ENCODE results near the gene NOL4L. TPM values are rescaled to one million over a fixed set of nuclear protein-coding genes. Genes with fewer than 3 reads are reported as not detected.

Gene NOL4L
- polyA plus RNA-seq, 2 of the 4 experiments (the other 2 are of a cell fraction), result 9.5 to 11.8 TPM

DNA sequence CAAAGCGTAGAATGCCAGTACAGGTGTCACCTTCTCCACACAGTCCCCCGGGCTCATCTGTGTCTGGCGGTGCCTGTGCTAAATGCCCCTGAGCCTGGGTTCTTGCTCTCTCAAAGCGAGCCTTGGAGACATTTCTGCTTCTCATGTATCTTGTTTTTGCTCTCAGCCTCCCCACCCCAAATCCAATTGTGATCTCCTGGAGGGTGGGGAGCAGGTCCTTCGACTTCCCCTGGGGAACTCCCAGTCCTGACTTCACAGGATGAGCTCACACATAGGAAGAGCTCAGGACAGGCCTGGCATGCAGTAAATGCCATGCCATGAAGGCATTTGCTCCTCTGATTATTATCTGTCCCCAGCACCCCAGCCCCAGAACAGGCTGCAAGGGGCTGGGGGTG is 58.1 kb downstream of the NOL4L start:
- ATAC-seq (no peak), FAIRE-seq (no peak), DNase-seq (ENCODE audit: low read depth in 1 of 2, low spot score in 1 of 2) (no peak)
- ChIA-PET CTCF (interaction anchor here (0.7 to 27.6 kb wide), 5 partner anchors 10 to 191 kb away, joined by 3 to 670 read pairs (median 4); no protein-coding TSS in a partner anchor), POLR2A (no interaction called here)
- no peak overlapping the region for H3K4me2 ChIP-seq
- WGBS (ENCODE audit: missing lambda C conversion rate), result 80% methylated on average over 5 of the region's 5 CpGs
- no peaks in the 10 kb centered on the region for H3K9me3 ChIP-seq
- H3K4me3 ChIP-seq, result no peak overlapping the region
- no peak overlapping the region for H3K27ac ChIP-seq
- no peaks in the 10 kb centered on the region for H3K4me1 ChIP-seq
- TF ChIP-seq, protein P1, sequence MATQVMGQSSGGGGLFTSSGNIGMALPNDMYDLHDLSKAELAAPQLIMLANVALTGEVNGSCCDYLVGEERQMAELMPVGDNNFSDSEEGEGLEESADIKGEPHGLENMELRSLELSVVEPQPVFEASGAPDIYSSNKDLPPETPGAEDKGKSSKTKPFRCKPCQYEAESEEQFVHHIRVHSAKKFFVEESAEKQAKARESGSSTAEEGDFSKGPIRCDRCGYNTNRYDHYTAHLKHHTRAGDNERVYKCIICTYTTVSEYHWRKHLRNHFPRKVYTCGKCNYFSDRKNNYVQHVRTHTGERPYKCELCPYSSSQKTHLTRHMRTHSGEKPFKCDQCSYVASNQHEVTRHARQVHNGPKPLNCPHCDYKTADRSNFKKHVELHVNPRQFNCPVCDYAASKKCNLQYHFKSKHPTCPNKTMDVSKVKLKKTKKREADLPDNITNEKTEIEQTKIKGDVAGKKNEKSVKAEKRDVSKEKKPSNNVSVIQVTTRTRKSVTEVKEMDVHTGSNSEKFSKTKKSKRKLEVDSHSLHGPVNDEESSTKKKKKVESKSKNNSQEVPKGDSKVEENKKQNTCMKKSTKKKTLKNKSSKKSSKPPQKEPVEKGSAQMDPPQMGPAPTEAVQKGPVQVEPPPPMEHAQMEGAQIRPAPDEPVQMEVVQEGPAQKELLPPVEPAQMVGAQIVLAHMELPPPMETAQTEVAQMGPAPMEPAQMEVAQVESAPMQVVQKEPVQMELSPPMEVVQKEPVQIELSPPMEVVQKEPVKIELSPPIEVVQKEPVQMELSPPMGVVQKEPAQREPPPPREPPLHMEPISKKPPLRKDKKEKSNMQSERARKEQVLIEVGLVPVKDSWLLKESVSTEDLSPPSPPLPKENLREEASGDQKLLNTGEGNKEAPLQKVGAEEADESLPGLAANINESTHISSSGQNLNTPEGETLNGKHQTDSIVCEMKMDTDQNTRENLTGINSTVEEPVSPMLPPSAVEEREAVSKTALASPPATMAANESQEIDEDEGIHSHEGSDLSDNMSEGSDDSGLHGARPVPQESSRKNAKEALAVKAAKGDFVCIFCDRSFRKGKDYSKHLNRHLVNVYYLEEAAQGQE (IDR thresholded peaks at IDR 0.05), result no peak

DNA sequence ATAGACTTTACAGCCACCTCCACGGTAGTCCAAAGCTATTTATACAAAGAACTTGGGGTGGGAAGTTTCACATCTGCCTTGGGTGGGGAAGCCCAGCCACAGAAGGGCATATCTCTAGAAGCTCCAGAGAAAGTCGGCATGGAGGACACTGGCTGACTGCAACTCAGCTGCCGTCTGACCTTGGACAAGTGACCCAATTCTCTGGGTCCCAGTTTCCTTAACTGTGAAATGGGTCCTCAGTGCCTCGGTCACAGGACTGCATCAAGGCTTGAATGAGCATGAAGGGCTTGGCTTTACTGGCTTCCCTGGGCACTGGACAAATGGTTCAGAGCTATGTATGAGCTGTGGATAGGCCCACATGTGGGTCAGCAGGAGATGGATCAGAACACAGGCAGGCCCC is 58.6 kb downstream of the NOL4L start:
- no peak overlapping the region for H3K4me2 ChIP-seq
- TF ChIP-seq NR3C1 (IDR thresholded peaks at IDR 0.05), result no peak
- no peak for TF ChIP-seq NPAS2 (CRISPR knock-in tag; IDR thresholded peaks at IDR 0.05; ENCODE audit: borderline replicate concordance)
- no peak for TF ChIP-seq HEYL (CRISPR knock-in tag; IDR thresholded peaks at IDR 0.05)
- TF ChIP-seq, protein P2, sequence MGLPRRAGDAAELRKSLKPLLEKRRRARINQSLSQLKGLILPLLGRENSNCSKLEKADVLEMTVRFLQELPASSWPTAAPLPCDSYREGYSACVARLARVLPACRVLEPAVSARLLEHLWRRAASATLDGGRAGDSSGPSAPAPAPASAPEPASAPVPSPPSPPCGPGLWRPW (IDR thresholded peaks at IDR 0.05), result no peak
- no peak for TF ChIP-seq ZNF302 (CRISPR knock-in tag; IDR thresholded peaks at IDR 0.05)
- no peak for TF ChIP-seq POLR2A (IDR thresholded peaks at IDR 0.05; ENCODE audit: low read length)
- TF ChIP-seq GATA3 (IDR thresholded peaks at IDR 0.05; ENCODE audit: borderline replicate concordance), result no peak
- TF ChIP-seq, protein P3, sequence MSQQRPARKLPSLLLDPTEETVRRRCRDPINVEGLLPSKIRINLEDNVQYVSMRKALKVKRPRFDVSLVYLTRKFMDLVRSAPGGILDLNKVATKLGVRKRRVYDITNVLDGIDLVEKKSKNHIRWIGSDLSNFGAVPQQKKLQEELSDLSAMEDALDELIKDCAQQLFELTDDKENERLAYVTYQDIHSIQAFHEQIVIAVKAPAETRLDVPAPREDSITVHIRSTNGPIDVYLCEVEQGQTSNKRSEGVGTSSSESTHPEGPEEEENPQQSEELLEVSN (IDR thresholded peaks at IDR 0.05; ENCODE audit: borderline replicate concordance, low read depth), result no peak
- TF ChIP-seq PHF8 (IDR thresholded peaks at IDR 0.05; ENCODE audit: borderline replicate concordance, low read depth), result no peak
- TF ChIP-seq MAFK (IDR thresholded peaks at IDR 0.05; ENCODE audit: partially characterized antibody), result no peak
- no peak for TF ChIP-seq POLR2AphosphoS2 (conservative IDR thresholded peaks at IDR 0.05; ENCODE audit: low read length)
- TF ChIP-seq USF2 (IDR thresholded peaks at IDR 0.05), result no peak
- no peak for TF ChIP-seq EP300 (IDR thresholded peaks at IDR 0.05)
- TF ChIP-seq SMC3 (IDR thresholded peaks at IDR 0.05), result no peak
- TF ChIP-seq FOXS1 (CRISPR knock-in tag; IDR thresholded peaks at IDR 0.05), result no peak
- no peak for TF ChIP-seq CHD2 (IDR thresholded peaks at IDR 0.05; ENCODE audit: low read length, partially characterized antibody)
- TF ChIP-seq ESRRA (IDR thresholded peaks at IDR 0.05; ENCODE audit: borderline replicate concordance, low read length), result no peak
- TF ChIP-seq RAD21 (conservative IDR thresholded peaks at IDR 0.05 in 1 of 2, IDR thresholded peaks at IDR 0.05 in 1 of 2), result no peak
- no peak for TF ChIP-seq KDM1A (IDR thresholded peaks at IDR 0.05; ENCODE audit: low read depth)
- TF ChIP-seq TP53 (CRISPR knock-in tag; IDR thresholded peaks at IDR 0.05), result no peak
- H3K27ac ChIP-seq, result no peak overlapping the region
- FAIRE-seq (no peak), DNase-seq (ENCODE audit: low read depth in 1 of 2, low spot score in 1 of 2) (no peak), ATAC-seq (no peak)
- POLR2A ChIA-PET, result no interaction called here
- 83% methylated on average over 4 of the region's 4 CpGs for WGBS (ENCODE audit: missing lambda C conversion rate)
- no peaks in the 10 kb centered on the region for H3K4me1 ChIP-seq
- CTCF ChIA-PET, result interaction anchor here (0.7 to 27.6 kb wide), 4 partner anchors 15 to 125 kb away, joined by 3 to 670 read pairs (median 4); no protein-coding TSS in a partner anchor
- no peaks in the 10 kb centered on the region for H3K9me3 ChIP-seq
- no peak overlapping the region for H3K4me3 ChIP-seq
